ENCODE measurements around the gene RNU1-1. TPM values are rescaled to one million over a fixed set of nuclear protein-coding genes. Genes with fewer than 3 reads are reported as not detected.
"Not testable (repeated sequence)": the region's sequence is repeated elsewhere in the genome, so short reads cannot be mapped to it uniquely, and the experiment has no call there.

Gene RNU1-1
- total and polyA plus RNA-seq, 2 of the 8 experiments (the other 6 are each of a cell fraction or from before 2014, with no cell fraction given): 145 to 1,303 TPM

GRCh38 chr1:16478091-16478490 is 36.0 kb downstream of the RNU1-1 start (continued):
- TF ChIP-seq RBBP5 (IDR thresholded peaks at IDR 0.05; ENCODE audit: borderline replicate concordance, low read depth, low read length) (no peak), HDAC6 (IDR thresholded peaks at IDR 0.05; ENCODE audit: low read depth, low read length) (no peak), TCF12 (IDR thresholded peaks at IDR 0.05; ENCODE audit: low read depth, low read length) (no peak)

GRCh38 chr1:16475771-16476770 is 38.0 kb downstream of the RNU1-1 start:
- not testable (repeated sequence) for H4K8ac ChIP-seq (ENCODE audit: extremely low read depth, insufficient read depth, low read length); H3K23me2 ChIP-seq (ENCODE audit: low read depth, low read length); H2AK5ac ChIP-seq (ENCODE audit: low read depth, low read length); H4K91ac ChIP-seq (replicated peaks; ENCODE audit: insufficient read length, low read length); H3K18ac ChIP-seq (ENCODE audit: extremely low read depth, low read length); H4K5ac ChIP-seq (ENCODE audit: insufficient read length, low read depth, low read length); H3K79me1 ChIP-seq (ENCODE audit: low read depth, low read length); H3K14ac ChIP-seq (ENCODE audit: insufficient read length); H3K9me3 ChIP-seq (ENCODE audit: insufficient read depth in 2 of 2, low read depth in 1 of 2, low read length in 1 of 2); H2BK20ac ChIP-seq (ENCODE audit: low read length); H3K56ac ChIP-seq (replicated peaks; ENCODE audit: insufficient read length, low read depth, low read length); H3K4me2 ChIP-seq (ENCODE audit: insufficient read depth in 1 of 2, low read depth in 2 of 2, low read length in 2 of 2); H2BK5ac ChIP-seq (ENCODE audit: low read depth, low read length); H3K27me3 ChIP-seq (replicated peaks in 1 of 4; ENCODE audit: control insufficient read depth in 3 of 4, extremely low read depth in 1 of 4, insufficient read depth in 3 of 4, low read length in 3 of 4); H3K4me1 ChIP-seq (replicated peaks in 1 of 4; ENCODE audit: control insufficient read depth in 3 of 4, insufficient read depth in 4 of 4, low read length in 3 of 4); H3K4me3 ChIP-seq (ENCODE audit: extremely low read depth in 1 of 4, insufficient read depth in 2 of 4, low read depth in 3 of 4, low read length in 4 of 4); H3K79me2 ChIP-seq (ENCODE audit: control insufficient read depth in 1 of 2, insufficient read depth in 2 of 2, low read length in 2 of 2); DNase-seq (ENCODE audit: low read depth in 1 of 2, low spot score in 2 of 2); H3K23ac ChIP-seq (ENCODE audit: insufficient read length); H3K27ac ChIP-seq (ENCODE audit: low read depth, low read length); H3K4ac ChIP-seq (replicated peaks; ENCODE audit: insufficient read length, low read depth, low read length); H2BK12ac ChIP-seq (ENCODE audit: low read depth, low read length); H2BK120ac ChIP-seq (replicated peaks; ENCODE audit: low read depth, low read length); H3K9ac ChIP-seq (replicated peaks in 1 of 4; ENCODE audit: extremely low read depth in 1 of 4, low read depth in 3 of 4, low read length in 3 of 4); FAIRE-seq; H4K20me1 ChIP-seq (replicated peaks in 1 of 2; ENCODE audit: control insufficient read depth in 1 of 2, insufficient read depth in 2 of 2, low read length in 2 of 2); H2AFZ ChIP-seq (ENCODE audit: low read length); H2BK15ac ChIP-seq (ENCODE audit: low read length)
- CTCF ChIA-PET (ENCODE audit: partially characterized antibody): interaction anchor here (0.7 to 2.4 kb wide), 7 partner anchors 8 to 148 kb away, joined by 3 to 17 read pairs (median 5); no protein-coding TSS in a partner anchor
- H3K36me3 ChIP-seq (ENCODE audit: control insufficient read depth in 2 of 4, insufficient read depth in 4 of 4, low read length in 3 of 4): peaks cover 4 to 23% (median 12%) of the 10 kb centered on the region in 4 experiments; a peak in 6 of 8 replicates
- POLR2A ChIA-PET (ENCODE audit: partially characterized antibody): interaction anchor here (0.6 to 1.7 kb wide), 3 partner anchors 7 to 38 kb away, joined by 3 to 4 read pairs (median 3); no protein-coding TSS in a partner anchor
- 79% methylated on average over 18 of the region's 29 CpGs; no CpG with 5 or more reads in 1 of the 2 experiments for WGBS, 2 experiments (ENCODE audit: extremely low coverage in 1 of 2, insufficient coverage in 1 of 2, insufficient read length in 1 of 2, insufficient replicate concordance in 2 of 2, low coverage in 1 of 2, low lambda C conversion rate in 2 of 2, missing lambda C conversion rate in 1 of 2)

All from H1 (cell line).